ENCODE results near the gene STARD3. TPM values are rescaled to one million over a fixed set of nuclear protein-coding genes. Genes with fewer than 3 reads are reported as not detected.

STARD3 gene
- polyA plus RNA-seq, 1 donor: 57.9 TPM

- Histone ChIP-seq H3K4me3 (ENCODE audit: low read length) (no peak overlapping the region), H3K27ac (ENCODE audit: low read length) (no peak overlapping the region), H3K9me3 (ENCODE audit: control insufficient read depth, low read depth, low read length) (peaks cover 15% of the 10 kb centered on the region), H3K27me3 (ENCODE audit: control insufficient read depth, insufficient read depth, low read length) (peaks cover 95% of the 10 kb centered on the region), H3K4me1 (ENCODE audit: control insufficient read depth, insufficient read depth, low read length) (peaks cover 2% of the 10 kb centered on the region), H3K36me3 (ENCODE audit: control insufficient read depth, insufficient read depth, low read length) (no peaks in the 10 kb centered on the region)
- WGBS (ENCODE audit: insufficient coverage, low lambda C conversion rate): no CpG with 5 or more reads among the region's 13 CpGs
- no peak for DNase-seq
These were observed 38.9 kb upstream of the STARD3 start for GRCh38 chr17:39598047-39598481.

GRCh38 chr17:39598630-39599003 is 38.3 kb upstream of the STARD3 start:
- no CpG with 5 or more reads among the region's 17 CpGs for WGBS (ENCODE audit: insufficient coverage, low lambda C conversion rate)
- no peak for DNase-seq
- Histone ChIP-seq H3K4me1 (ENCODE audit: control insufficient read depth, insufficient read depth, low read length) (peaks cover 2% of the 10 kb centered on the region), H3K4me3 (ENCODE audit: low read length) (no peak overlapping the region), H3K36me3 (ENCODE audit: control insufficient read depth, insufficient read depth, low read length) (no peaks in the 10 kb centered on the region), H3K27ac (ENCODE audit: low read length) (no peak overlapping the region), H3K27me3 (ENCODE audit: control insufficient read depth, insufficient read depth, low read length) (peaks cover 96% of the 10 kb centered on the region), H3K9me3 (ENCODE audit: control insufficient read depth, low read depth, low read length) (peaks cover 15% of the 10 kb centered on the region)

- no peak for DNase-seq
- WGBS (ENCODE audit: insufficient coverage, low lambda C conversion rate): no CpG with 5 or more reads among the region's 36 CpGs
- Histone ChIP-seq H3K9me3 (ENCODE audit: control insufficient read depth, low read depth, low read length) (peaks cover 17% of the 10 kb centered on the region), H3K27me3 (ENCODE audit: control insufficient read depth, insufficient read depth, low read length) (peaks cover 98% of the 10 kb centered on the region), H3K4me3 (ENCODE audit: low read length) (no peak overlapping the region), H3K27ac (ENCODE audit: low read length) (no peak overlapping the region), H3K4me1 (ENCODE audit: control insufficient read depth, insufficient read depth, low read length) (peaks cover 2% of the 10 kb centered on the region), H3K36me3 (ENCODE audit: control insufficient read depth, insufficient read depth, low read length) (no peaks in the 10 kb centered on the region)
These were observed 37.8 kb upstream of the STARD3 start for GRCh38 chr17:39599004-39599664.

- WGBS (ENCODE audit: insufficient coverage, low lambda C conversion rate): no CpG with 5 or more reads among the region's 28 CpGs
- Histone ChIP-seq H3K4me3 (ENCODE audit: low read length) (no peak overlapping the region), H3K4me1 (ENCODE audit: control insufficient read depth, insufficient read depth, low read length) (peaks cover 4% of the 10 kb centered on the region), H3K27me3 (ENCODE audit: control insufficient read depth, insufficient read depth, low read length) (peaks cover 100% of the 10 kb centered on the region), H3K27ac (ENCODE audit: low read length) (no peak overlapping the region), H3K9me3 (ENCODE audit: control insufficient read depth, low read depth, low read length) (peaks cover 18% of the 10 kb centered on the region), H3K36me3 (ENCODE audit: control insufficient read depth, insufficient read depth, low read length) (no peaks in the 10 kb centered on the region)
- no peak for DNase-seq
These were observed 37.2 kb upstream of the STARD3 start for GRCh38 chr17:39599665-39600231.

- H3K27me3 ChIP-seq (ENCODE audit: control insufficient read depth, insufficient read depth, low read length): peaks cover 100% of the 10 kb centered on the region
- peaks cover 7% of the 10 kb centered on the region for H3K4me1 ChIP-seq (ENCODE audit: control insufficient read depth, insufficient read depth, low read length)
- H3K4me3 ChIP-seq (ENCODE audit: low read length): no peak overlapping the region
- WGBS (ENCODE audit: insufficient coverage, low lambda C conversion rate): no CpG with 5 or more reads among the region's 13 CpGs
- DNase-seq: no peak
- H3K9me3 ChIP-seq (ENCODE audit: control insufficient read depth, low read depth, low read length): peaks cover 22% of the 10 kb centered on the region
- no peaks in the 10 kb centered on the region for H3K36me3 ChIP-seq (ENCODE audit: control insufficient read depth, insufficient read depth, low read length)
- no peak overlapping the region for H3K27ac ChIP-seq (ENCODE audit: low read length)
These were observed 36.5 kb upstream of the STARD3 start for GRCh38 chr17:39600288-39600996.

- no peak overlapping the region for H3K4me3 ChIP-seq (ENCODE audit: low read length)
- peaks cover 8% of the 10 kb centered on the region for H3K4me1 ChIP-seq (ENCODE audit: control insufficient read depth, insufficient read depth, low read length)
- no CpG with 5 or more reads among the region's 21 CpGs for WGBS (ENCODE audit: insufficient coverage, low lambda C conversion rate)
These were observed 35.8 kb upstream of the STARD3 start for GRCh38 chr17:39600997-39601597.

GRCh38 chr17:39601758-39602532 is 35.0 kb upstream of the STARD3 start:
- WGBS (ENCODE audit: insufficient coverage, low lambda C conversion rate): no CpG with 5 or more reads among the region's 12 CpGs
- no peak overlapping the region for H3K4me3 ChIP-seq (ENCODE audit: low read length)
- H3K4me1 ChIP-seq (ENCODE audit: control insufficient read depth, insufficient read depth, low read length): peaks cover 10% of the 10 kb centered on the region
- H3K9me3 ChIP-seq (ENCODE audit: control insufficient read depth, low read depth, low read length): peaks cover 16% of the 10 kb centered on the region
- no peak for DNase-seq
- no peaks in the 10 kb centered on the region for H3K36me3 ChIP-seq (ENCODE audit: control insufficient read depth, insufficient read depth, low read length)
- H3K27me3 ChIP-seq (ENCODE audit: control insufficient read depth, insufficient read depth, low read length): peaks cover 99% of the 10 kb centered on the region
- H3K27ac ChIP-seq (ENCODE audit: low read length): no peak overlapping the region

More at GRCh38 chr17:39600997-39601597, 35.8 kb upstream of the STARD3 start:
- Histone ChIP-seq H3K27me3 (ENCODE audit: control insufficient read depth, insufficient read depth, low read length) (peaks cover 99% of the 10 kb centered on the region), H3K9me3 (ENCODE audit: control insufficient read depth, low read depth, low read length) (peaks cover 24% of the 10 kb centered on the region), H3K36me3 (ENCODE audit: control insufficient read depth, insufficient read depth, low read length) (no peaks in the 10 kb centered on the region), H3K27ac (ENCODE audit: low read length) (no peak overlapping the region)
- no peak for DNase-seq

- H3K4me1 ChIP-seq (ENCODE audit: control insufficient read depth, insufficient read depth, low read length): peaks cover 12% of the 10 kb centered on the region
- no peaks in the 10 kb centered on the region for H3K36me3 ChIP-seq (ENCODE audit: control insufficient read depth, insufficient read depth, low read length)
- H3K27me3 ChIP-seq (ENCODE audit: control insufficient read depth, insufficient read depth, low read length): peaks cover 99% of the 10 kb centered on the region
- H3K9me3 ChIP-seq (ENCODE audit: control insufficient read depth, low read depth, low read length): peaks cover 14% of the 10 kb centered on the region
- DNase-seq: no peak
- H3K4me3 ChIP-seq (ENCODE audit: low read length): no peak overlapping the region
- 14% methylated on average over 2 of the region's 4 CpGs for WGBS (ENCODE audit: insufficient coverage, low lambda C conversion rate)
- H3K27ac ChIP-seq (ENCODE audit: low read length): no peak overlapping the region
These were observed 34.2 kb upstream of the STARD3 start for GRCh38 chr17:39602533-39603303.

GRCh38 chr17:39603304-39604016 is 33.5 kb upstream of the STARD3 start:
- Histone ChIP-seq H3K27ac (ENCODE audit: low read length) (no peak overlapping the region), H3K27me3 (ENCODE audit: control insufficient read depth, insufficient read depth, low read length) (peaks cover 99% of the 10 kb centered on the region), H3K9me3 (ENCODE audit: control insufficient read depth, low read depth, low read length) (peaks cover 14% of the 10 kb centered on the region), H3K4me1 (ENCODE audit: control insufficient read depth, insufficient read depth, low read length) (peaks cover 12% of the 10 kb centered on the region), H3K36me3 (ENCODE audit: control insufficient read depth, insufficient read depth, low read length) (no peaks in the 10 kb centered on the region), H3K4me3 (ENCODE audit: low read length) (no peak overlapping the region)
- no CpG with 5 or more reads among the region's 14 CpGs for WGBS (ENCODE audit: insufficient coverage, low lambda C conversion rate)
- DNase-seq: no peak

Data from large intestine (tissue), 3 donors.